Thyroid gland (tissue), 4 donors: ENCODE measurements around the gene MCEMP1. TPM values are rescaled to one million over a fixed set of nuclear protein-coding genes. Genes with fewer than 3 reads are reported as not detected.

Experiments used
- DNase-seq, 2 donors: peaks; one replicate each; pipeline ENCODE4 v3.0.0-alpha.2; 2019
- H3K27ac ChIP-seq, 3 donors: fragments of 200-600 bp; sonication (generic); 1 replicate in 2 of 3; 2 replicates in 1 of 3; pipeline ENCODE4 v1.5.1; 2016 to 2019; ENCODE audit warnings: mild to moderate bottlenecking in 1 of 3, moderate library complexity in 1 of 3
- H3K27me3 ChIP-seq: fragments of 200-600 bp; sonication (generic); one replicate; pipeline ENCODE4 v1.5.1; 2019
- H3K36me3 ChIP-seq, 2 donors: fragments of 200-600 bp; sonication (generic); one replicate each; pipeline ENCODE4 v1.5.1; 2016 to 2019
- H3K4me1 ChIP-seq, 2 donors: fragments of 200-600 bp; sonication (generic); one replicate each; pipeline ENCODE4 v1.5.1; 2017 to 2019
- H3K4me3 ChIP-seq, 3 donors: fragments of 200-600 bp; sonication (generic); replicated peaks in 1 of 3; 1 replicate in 2 of 3; 2 replicates in 1 of 3; pipeline ENCODE4 v1.5.1; 2016; ENCODE audit warnings: mild to moderate bottlenecking in 1 of 3
- H3K9me3 ChIP-seq: fragments of 200-600 bp; sonication (generic); one replicate; pipeline ENCODE4 v1.5.1; 2017
- CTCF ChIP-seq, 6 experiments: fragments of 200-600 bp in 3 of 6; fragments of 450-650 bp in 3 of 6; sonication (generic) in 3 of 6; IDR thresholded peaks; one replicate each; pipeline ENCODE4 v1.5.1; 2016 to 2019; ENCODE audit warnings: antibody characterized with exemption in 6 of 6, mild to moderate bottlenecking in 2 of 6, inconsistent platforms in 1 of 6, moderate library complexity in 1 of 6
- POLR2A ChIP-seq, 2 donors: fragments of 450-650 bp; IDR thresholded peaks; one replicate each; pipeline ENCODE4 v1.6.1; 2017; ENCODE audit warnings: antibody characterized with exemption in 2 of 2, mild to moderate bottlenecking in 2 of 2, moderate library complexity in 1 of 2
- WGBS, 2 donors: methylation state at CpG; one replicate each; pipeline ENCODE4 v1.1.5; 2017; 5-methylcytosine and 5-hydroxymethylcytosine counted together
- intact Hi-C: fragments of 100-400 bp; cut with DNase I; formaldehyde crosslinking; loops from one replicate; pipeline ENCODE4 v1.15.1; 2023
- total RNA-seq, 4 donors: library from RNA; depleted of rRNA; stranded (reverse); fragments of >200 nt; gene quantifications; one replicate each; pipeline ENCODE4 v1.2.3, GENCODE V29; 2016

The MCEMP1 gene
- total RNA-seq, 4 donors from 2014 or later: 0.54 to 1.7 TPM; not detected in 2

- no peak overlapping the region for H3K4me3 ChIP-seq
- no peak for DNase-seq
- H3K27me3 ChIP-seq: no peaks in the 10 kb centered on the region
- intact Hi-C loops: no loop called here
- no peak for TF ChIP-seq POLR2A (IDR thresholded peaks at IDR 0.05)
- no peak for TF ChIP-seq CTCF (IDR thresholded peaks at IDR 0.05)
- no peaks in the 10 kb centered on the region for H3K36me3 ChIP-seq
- WGBS, 2 donors: 41 to 42% methylated on average over 14 of the region's 14 CpGs
- H3K9me3 ChIP-seq: no peaks in the 10 kb centered on the region
- no peak overlapping the region for H3K27ac ChIP-seq
- peaks cover 0 to 3% of the 10 kb centered on the region in 2 donors for H3K4me1 ChIP-seq
Observed at GRCh38 chr19:7657131-7657751, 19.6 kb upstream of the MCEMP1 start.

GRCh38 chr19:7658219-7658686 lies 18.6 kb upstream of the MCEMP1 start:
- 34 to 37% methylated on average over 9 of the region's 9 CpGs for WGBS, 2 donors
- H3K4me1 ChIP-seq: no peaks in the 10 kb centered on the region
- no peak overlapping the region for H3K27ac ChIP-seq
- intact Hi-C loops: no loop called here
- TF ChIP-seq POLR2A (IDR thresholded peaks at IDR 0.05) (no peak), CTCF (IDR thresholded peaks at IDR 0.05) (no peak)
- no peak overlapping the region for H3K4me3 ChIP-seq
- H3K36me3 ChIP-seq: no peaks in the 10 kb centered on the region
- no peak for DNase-seq
- no peaks in the 10 kb centered on the region for H3K9me3 ChIP-seq
- no peaks in the 10 kb centered on the region for H3K27me3 ChIP-seq

- Histone ChIP-seq H3K36me3 (no peaks in the 10 kb centered on the region), H3K27ac (no peak overlapping the region), H3K9me3 (no peaks in the 10 kb centered on the region), H3K4me3 (no peak overlapping the region), H3K4me1 (no peaks in the 10 kb centered on the region), H3K27me3 (no peaks in the 10 kb centered on the region)
- DNase-seq: no peak
- no peak for TF ChIP-seq CTCF (IDR thresholded peaks at IDR 0.05)
- no peak for TF ChIP-seq POLR2A (IDR thresholded peaks at IDR 0.05)
- WGBS, 2 donors: 74 to 76% methylated on average over 8 of the region's 8 CpGs
- intact Hi-C loops: no loop called here
Observed at GRCh38 chr19:7661744-7662538, 14.9 kb upstream of the MCEMP1 start.

GRCh38 chr19:7662657-7663056 lies 14.2 kb upstream of the MCEMP1 start:
- H3K4me3 ChIP-seq: no peak overlapping the region
- DNase-seq: no peak
- H3K4me1 ChIP-seq: no peaks in the 10 kb centered on the region
- WGBS, 2 donors: 84 to 89% methylated on average over 14 of the region's 14 CpGs
- intact Hi-C loops: no loop called here
- no peaks in the 10 kb centered on the region for H3K27me3 ChIP-seq
- H3K27ac ChIP-seq: no peak overlapping the region
- TF ChIP-seq POLR2A (IDR thresholded peaks at IDR 0.05) (no peak), CTCF (IDR thresholded peaks at IDR 0.05) (no peak)
- no peaks in the 10 kb centered on the region for H3K9me3 ChIP-seq
- no peaks in the 10 kb centered on the region for H3K36me3 ChIP-seq

GRCh38 chr19:7663706-7664105 lies 13.2 kb upstream of the MCEMP1 start:
- Histone ChIP-seq H3K36me3 (no peaks in the 10 kb centered on the region), H3K27me3 (no peaks in the 10 kb centered on the region)
- no peak for TF ChIP-seq CTCF (IDR thresholded peaks at IDR 0.05)
- no peak for TF ChIP-seq POLR2A (IDR thresholded peaks at IDR 0.05)

More at GRCh38 chr19:7663706-7664105, 13.2 kb upstream of the MCEMP1 start:
- Histone ChIP-seq H3K4me1 (no peaks in the 10 kb centered on the region), H3K9me3 (no peaks in the 10 kb centered on the region), H3K4me3 (no peak overlapping the region), H3K27ac (no peak overlapping the region)
- intact Hi-C loops: no loop called here
- 82 to 90% methylated on average over 7 of the region's 7 CpGs for WGBS, 2 donors
- no peak for DNase-seq
